Measurements from ENCODE around the gene GPANK1.

GPANK1 gene

GRCh38 chr6:31663126-31663960 lies 1.5 kb downstream of the GPANK1 start:
- Histone ChIP-seq H3K4me1 (ENCODE audit: control insufficient read depth in 1 of 2, insufficient read depth in 1 of 2, low read depth in 1 of 2, low read length in 1 of 2) (peaks cover 63 to 75% of the 10 kb centered on the region in 2 experiments), H3K27me3 (no peaks in the 10 kb centered on the region), H3K4me3 (ENCODE audit: low read depth in 1 of 2, low read length in 1 of 2) (peak overlapping the region; percentile 81 to 97), H3K9me3 (no peaks in the 10 kb centered on the region), H3K36me3 (peaks cover 41% of the 10 kb centered on the region), H3K27ac (peak overlapping the region; percentile 96)
- TF ChIP-seq CTCF (IDR thresholded peaks at IDR 0.05), result no peak

- H3K9me3 ChIP-seq, result no peaks in the 10 kb centered on the region
- peaks cover 74 to 86% of the 10 kb centered on the region in 2 experiments for H3K4me1 ChIP-seq (ENCODE audit: control insufficient read depth in 1 of 2, insufficient read depth in 1 of 2, low read depth in 1 of 2, low read length in 1 of 2)
- H3K4me3 ChIP-seq (ENCODE audit: low read depth in 1 of 2, low read length in 1 of 2), result no peak overlapping the region
- peaks cover 35% of the 10 kb centered on the region for H3K36me3 ChIP-seq
- no peak for TF ChIP-seq CTCF (IDR thresholded peaks at IDR 0.05)
- peak overlapping the region; percentile 92 for H3K27ac ChIP-seq
- H3K27me3 ChIP-seq, result no peaks in the 10 kb centered on the region
Measured at GRCh38 chr6:31662124-31662723, 2.6 kb downstream of the GPANK1 start.

- no peaks in the 10 kb centered on the region for H3K27me3 ChIP-seq
- peaks cover 34% of the 10 kb centered on the region for H3K36me3 ChIP-seq
- no peak for TF ChIP-seq CTCF (IDR thresholded peaks at IDR 0.05)
- H3K4me3 ChIP-seq (ENCODE audit: low read depth in 1 of 2, low read length in 1 of 2), result peak overlapping the region; percentile 77 to 92
- H3K27ac ChIP-seq, result peak overlapping the region; percentile 92
- H3K9me3 ChIP-seq, result no peaks in the 10 kb centered on the region
- H3K4me1 ChIP-seq (ENCODE audit: control insufficient read depth in 1 of 2, insufficient read depth in 1 of 2, low read depth in 1 of 2, low read length in 1 of 2), result peaks cover 68 to 83% of the 10 kb centered on the region in 2 experiments
Measured at GRCh38 chr6:31661262-31662123, 3.3 kb downstream of the GPANK1 start.

- peaks cover 62 to 81% of the 10 kb centered on the region in 2 experiments for H3K4me1 ChIP-seq (ENCODE audit: control insufficient read depth in 1 of 2, insufficient read depth in 1 of 2, low read depth in 1 of 2, low read length in 1 of 2)
- H3K36me3 ChIP-seq, result peaks cover 43% of the 10 kb centered on the region
- no peak for TF ChIP-seq CTCF (IDR thresholded peaks at IDR 0.05)
- H3K27ac ChIP-seq, result peak within 1 kb of the TSS; percentile 92
- no peaks in the 10 kb centered on the region for H3K27me3 ChIP-seq
- no peaks in the 10 kb centered on the region for H3K9me3 ChIP-seq
- H3K4me3 ChIP-seq (ENCODE audit: low read depth in 1 of 2, low read length in 1 of 2), result peak within 1 kb of the TSS; percentile 77 to 92
Measured at GRCh38 chr6:31660381-31661261, 4.2 kb downstream of the GPANK1 start, which contains the start of gene C6orf47. TSS of gene C6orf47 (minus strand) at chr6:31660778. CDS start at chr6:31659947, 831 bp downstream.
